ENCODE measurements around the gene JMJD4.

The JMJD4 gene

DNA sequence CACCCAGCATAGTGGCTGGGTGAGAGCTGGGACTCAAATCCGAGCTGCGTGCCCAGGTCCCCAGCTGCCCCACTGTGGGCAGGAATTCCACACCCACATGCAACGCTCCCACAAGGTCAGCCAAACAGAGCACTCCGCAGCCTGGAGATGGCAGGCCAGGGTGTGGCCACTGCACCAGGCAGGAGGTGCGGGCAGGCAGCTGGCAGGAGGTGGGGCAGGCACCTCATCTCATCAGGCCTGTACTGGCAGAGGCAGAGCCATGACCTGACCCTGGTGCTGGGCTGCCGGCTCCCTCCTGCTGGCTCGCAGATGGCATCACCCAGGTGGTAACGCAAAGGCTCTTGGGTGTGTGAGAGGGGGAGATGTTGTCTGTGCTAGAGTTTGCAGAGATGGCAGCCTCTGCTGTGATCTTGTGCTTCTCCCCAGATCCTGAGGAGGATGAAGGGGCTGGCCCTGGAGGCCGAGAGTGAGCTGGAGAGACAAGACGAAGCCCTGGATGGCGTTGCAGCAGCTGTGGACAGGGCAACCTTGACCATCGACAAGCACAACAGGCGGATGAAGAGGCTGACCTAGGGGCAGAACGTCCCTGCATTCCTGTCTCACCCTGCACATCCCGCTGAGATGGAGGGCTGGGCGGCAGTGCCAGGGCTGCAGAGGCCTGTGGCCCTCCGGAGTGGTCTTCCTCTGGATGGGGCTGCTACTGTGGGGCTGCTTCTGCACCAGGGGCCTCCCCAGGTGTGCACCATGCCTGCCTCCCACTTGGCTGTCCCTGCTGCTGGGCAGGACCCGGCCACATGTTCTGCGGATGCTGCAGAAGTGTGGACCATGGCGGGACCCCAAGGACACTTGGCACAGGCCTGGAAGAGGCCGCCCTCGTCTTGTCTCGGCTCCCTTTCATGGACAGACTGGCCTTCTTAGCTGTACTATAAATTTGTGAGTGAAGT, 45.3 kb upstream of the JMJD4 start:
- H3K9me3 ChIP-seq (ENCODE audit: insufficient read depth, low read length) = peaks cover 5% of the 10 kb centered on the region
- TF ChIP-seq EZH2phosphoT487 (IDR thresholded peaks at IDR 0.05; ENCODE audit: low read depth) = no peak
- TF ChIP-seq, protein P1, sequence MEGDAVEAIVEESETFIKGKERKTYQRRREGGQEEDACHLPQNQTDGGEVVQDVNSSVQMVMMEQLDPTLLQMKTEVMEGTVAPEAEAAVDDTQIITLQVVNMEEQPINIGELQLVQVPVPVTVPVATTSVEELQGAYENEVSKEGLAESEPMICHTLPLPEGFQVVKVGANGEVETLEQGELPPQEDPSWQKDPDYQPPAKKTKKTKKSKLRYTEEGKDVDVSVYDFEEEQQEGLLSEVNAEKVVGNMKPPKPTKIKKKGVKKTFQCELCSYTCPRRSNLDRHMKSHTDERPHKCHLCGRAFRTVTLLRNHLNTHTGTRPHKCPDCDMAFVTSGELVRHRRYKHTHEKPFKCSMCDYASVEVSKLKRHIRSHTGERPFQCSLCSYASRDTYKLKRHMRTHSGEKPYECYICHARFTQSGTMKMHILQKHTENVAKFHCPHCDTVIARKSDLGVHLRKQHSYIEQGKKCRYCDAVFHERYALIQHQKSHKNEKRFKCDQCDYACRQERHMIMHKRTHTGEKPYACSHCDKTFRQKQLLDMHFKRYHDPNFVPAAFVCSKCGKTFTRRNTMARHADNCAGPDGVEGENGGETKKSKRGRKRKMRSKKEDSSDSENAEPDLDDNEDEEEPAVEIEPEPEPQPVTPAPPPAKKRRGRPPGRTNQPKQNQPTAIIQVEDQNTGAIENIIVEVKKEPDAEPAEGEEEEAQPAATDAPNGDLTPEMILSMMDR (IDR thresholded peaks at IDR 0.05; ENCODE audit: low read depth, low read length) = no peak
- no peak overlapping the region for H3K9ac ChIP-seq (ENCODE audit: low read length)
- no peaks in the 10 kb centered on the region for H3K79me2 ChIP-seq (ENCODE audit: low read length)
- H3K4me2 ChIP-seq (ENCODE audit: low read length) = no peak overlapping the region
- H3K27ac ChIP-seq (ENCODE audit: low read length) = no peak overlapping the region
- H4K20me1 ChIP-seq (ENCODE audit: insufficient read depth, low read length) = no peaks in the 10 kb centered on the region
- peaks cover 14% of the 10 kb centered on the region for H3K4me1 ChIP-seq (ENCODE audit: low read length)
- H2AFZ ChIP-seq (ENCODE audit: low read depth, low read length) = no peak overlapping the region
- H3K27me3 ChIP-seq (ENCODE audit: low read depth, low read length) = no peaks in the 10 kb centered on the region
- no peak overlapping the region for H3K4me3 ChIP-seq (ENCODE audit: low read length)
- peaks cover 50% of the 10 kb centered on the region for H3K36me3 ChIP-seq (replicated peaks; ENCODE audit: low read depth, low read length)

DNA sequence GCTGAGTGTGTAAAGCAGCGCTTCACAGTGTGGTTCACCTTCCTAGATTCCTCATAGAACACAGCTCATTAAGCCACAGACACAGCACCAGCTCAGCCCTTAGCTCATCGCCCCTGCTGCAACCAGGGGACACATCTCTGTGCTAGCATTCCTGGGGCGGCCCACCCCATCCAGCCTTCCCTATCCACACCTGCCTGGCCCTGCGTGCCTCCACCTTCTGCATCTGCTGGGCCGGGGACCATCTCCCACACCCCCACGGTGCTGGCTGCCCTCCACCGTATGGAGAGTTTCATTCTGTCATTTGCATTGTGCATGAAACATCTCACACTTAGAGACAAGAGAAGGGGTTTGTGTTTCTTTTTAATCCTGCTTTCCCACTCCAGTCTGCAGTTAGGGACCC, 44.6 kb upstream of the JMJD4 start:
- Histone ChIP-seq H4K20me1 (ENCODE audit: insufficient read depth, low read length) (no peaks in the 10 kb centered on the region), H3K9ac (ENCODE audit: low read length) (no peak overlapping the region), H3K79me2 (ENCODE audit: low read length) (no peaks in the 10 kb centered on the region), H3K4me2 (ENCODE audit: low read length) (no peak overlapping the region), H3K4me3 (ENCODE audit: low read length) (no peak overlapping the region), H3K9me3 (ENCODE audit: insufficient read depth, low read length) (0 out of 2 replicates have a peak, but pooled peaks cover under 1% of the 10 kb centered on the region), H3K27ac (ENCODE audit: low read length) (no peak overlapping the region), H3K36me3 (replicated peaks; ENCODE audit: low read depth, low read length) (peaks cover 49% of the 10 kb centered on the region), H3K27me3 (ENCODE audit: low read depth, low read length) (no peaks in the 10 kb centered on the region), H2AFZ (ENCODE audit: low read depth, low read length) (no peak overlapping the region), H3K4me1 (ENCODE audit: low read length) (peaks cover 7% of the 10 kb centered on the region)
- TF ChIP-seq EZH2phosphoT487 (IDR thresholded peaks at IDR 0.05; ENCODE audit: low read depth) = no peak
- TF ChIP-seq, protein P1 (IDR thresholded peaks at IDR 0.05; ENCODE audit: low read depth, low read length) = no peak

DNA sequence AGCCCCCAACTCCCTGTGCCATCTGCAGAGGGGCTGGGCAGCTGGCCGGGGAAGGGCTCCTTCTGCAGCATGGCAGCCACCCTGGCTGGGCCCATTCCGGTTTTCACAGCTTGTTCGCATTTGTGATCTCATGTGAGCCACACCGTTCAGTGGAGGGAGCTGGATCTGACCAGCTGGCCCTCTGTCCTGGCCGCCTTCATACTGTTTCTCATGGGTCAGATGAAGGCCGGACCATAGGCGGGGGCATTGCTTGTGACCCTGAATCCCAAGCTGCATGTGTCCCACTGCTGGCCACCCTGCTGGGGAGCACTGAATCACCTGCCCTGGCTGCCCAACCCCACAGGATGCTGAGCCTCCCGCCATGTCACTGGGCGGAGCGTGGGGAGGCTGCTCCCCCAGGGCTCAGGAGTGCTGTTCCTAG, 43.9 kb upstream of the JMJD4 start:
- Histone ChIP-seq H2AFZ (ENCODE audit: low read depth, low read length) (no peak overlapping the region), H3K36me3 (replicated peaks; ENCODE audit: low read depth, low read length) (peaks cover 53% of the 10 kb centered on the region), H3K4me2 (ENCODE audit: low read length) (no peak overlapping the region), H3K27ac (ENCODE audit: low read length) (no peak overlapping the region), H3K4me1 (ENCODE audit: low read length) (peaks cover 6% of the 10 kb centered on the region), H3K9ac (ENCODE audit: low read length) (no peak overlapping the region), H3K9me3 (ENCODE audit: insufficient read depth, low read length) (no peaks in the 10 kb centered on the region), H3K79me2 (ENCODE audit: low read length) (no peaks in the 10 kb centered on the region), H3K4me3 (ENCODE audit: low read length) (no peak overlapping the region), H3K27me3 (ENCODE audit: low read depth, low read length) (no peaks in the 10 kb centered on the region), H4K20me1 (ENCODE audit: insufficient read depth, low read length) (0 out of 2 replicates have a peak, but pooled peaks cover 4% of the 10 kb centered on the region)
- TF ChIP-seq, protein P1 (IDR thresholded peaks at IDR 0.05; ENCODE audit: low read depth, low read length) = no peak
- TF ChIP-seq EZH2phosphoT487 (IDR thresholded peaks at IDR 0.05; ENCODE audit: low read depth) = no peak

DNA sequence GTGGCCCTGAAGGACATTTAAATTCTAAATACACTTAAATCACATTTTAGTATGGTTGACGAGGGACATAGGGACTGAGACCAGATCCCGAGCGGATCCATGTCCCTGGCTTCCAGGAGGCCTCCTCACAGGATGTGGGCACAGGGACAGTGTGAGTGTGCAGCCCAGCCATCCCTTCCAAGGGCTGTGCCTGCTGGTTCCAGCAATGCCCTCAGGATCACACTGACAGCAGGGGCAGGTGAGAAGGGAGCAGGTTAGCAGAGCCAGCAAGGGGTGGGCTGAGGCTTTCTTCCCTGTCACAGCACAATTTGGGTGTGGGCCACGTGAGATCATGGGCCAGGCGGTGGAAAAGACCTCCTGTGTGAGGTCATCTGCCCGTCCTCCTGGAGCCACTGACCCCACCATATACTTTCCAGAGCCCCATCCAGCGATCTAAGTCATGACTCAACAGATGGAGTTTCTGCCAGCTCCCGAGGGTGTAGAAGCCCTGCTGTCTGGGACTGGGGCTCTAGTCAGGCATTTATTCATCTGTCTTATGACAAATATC, 43.4 kb upstream of the JMJD4 start:
- no peak overlapping the region for H3K4me2 ChIP-seq (ENCODE audit: low read length)
- peaks cover 56% of the 10 kb centered on the region for H3K36me3 ChIP-seq (replicated peaks; ENCODE audit: low read depth, low read length)
- TF ChIP-seq, protein P1 (IDR thresholded peaks at IDR 0.05; ENCODE audit: low read depth, low read length) = no peak
- TF ChIP-seq EZH2phosphoT487 (IDR thresholded peaks at IDR 0.05; ENCODE audit: low read depth) = no peak
- peaks cover 6% of the 10 kb centered on the region for H3K4me1 ChIP-seq (ENCODE audit: low read length)
- H3K4me3 ChIP-seq (ENCODE audit: low read length) = no peak overlapping the region
- H3K27me3 ChIP-seq (ENCODE audit: low read depth, low read length) = no peaks in the 10 kb centered on the region
- H2AFZ ChIP-seq (ENCODE audit: low read depth, low read length) = no peak overlapping the region
- H3K79me2 ChIP-seq (ENCODE audit: low read length) = no peaks in the 10 kb centered on the region
- 0 out of 2 replicates have a peak, but pooled peaks cover 4% of the 10 kb centered on the region for H4K20me1 ChIP-seq (ENCODE audit: insufficient read depth, low read length)
- H3K9me3 ChIP-seq (ENCODE audit: insufficient read depth, low read length) = no peaks in the 10 kb centered on the region
- H3K9ac ChIP-seq (ENCODE audit: low read length) = no peak overlapping the region
- H3K27ac ChIP-seq (ENCODE audit: low read length) = no peak overlapping the region

All from OCI-LY3 (cell line).